HG03175 (cell line): ENCODE results near the gene SRD5A1.
A peak's percentile ranks its signal among the peaks of the same experiment; 100 is the strongest.

Experiments used
- ATAC-seq: cut with Tn5 transposase; IDR thresholded peaks from one replicate; pipeline ENCODE4 v1.9.1; 2021; ENCODE audit warnings: mild to moderate bottlenecking, moderate library complexity; ENCODE audit not compliant: unreplicated experiment

The SRD5A1 gene, protein sequence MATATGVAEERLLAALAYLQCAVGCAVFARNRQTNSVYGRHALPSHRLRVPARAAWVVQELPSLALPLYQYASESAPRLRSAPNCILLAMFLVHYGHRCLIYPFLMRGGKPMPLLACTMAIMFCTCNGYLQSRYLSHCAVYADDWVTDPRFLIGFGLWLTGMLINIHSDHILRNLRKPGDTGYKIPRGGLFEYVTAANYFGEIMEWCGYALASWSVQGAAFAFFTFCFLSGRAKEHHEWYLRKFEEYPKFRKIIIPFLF

DNA sequence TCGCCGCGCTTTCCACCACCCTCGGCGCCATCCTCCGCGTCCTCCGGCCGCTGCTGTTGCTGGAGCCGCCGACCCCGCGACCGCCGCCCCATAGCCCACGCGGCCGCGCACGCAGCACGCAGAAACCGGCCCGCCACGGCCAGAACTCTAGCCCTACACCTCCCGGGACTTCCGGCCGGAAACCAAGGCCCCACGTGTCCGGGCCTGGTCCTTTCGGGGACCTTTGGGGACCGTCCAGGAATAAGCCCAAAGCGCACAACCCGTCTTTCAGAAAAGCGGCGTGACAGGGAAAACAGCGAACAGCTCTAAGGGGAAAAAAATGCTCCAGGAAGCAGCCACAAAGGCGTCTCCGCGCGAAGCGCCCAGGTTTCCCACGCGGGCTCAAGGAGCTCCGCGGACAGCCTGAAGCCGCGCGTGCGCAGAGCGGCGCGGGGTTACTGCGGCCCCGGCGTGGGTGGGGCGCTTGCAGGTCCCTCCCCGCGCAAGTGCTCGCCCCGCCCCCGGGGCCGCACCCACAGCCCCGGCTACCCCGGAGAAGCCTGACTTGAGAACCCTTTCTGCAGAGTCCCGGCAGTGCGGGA is at the start of gene SRD5A1, which contains the start of gene NSUN2:
TSS of gene SRD5A1 (plus strand) at position 553 of the 581 bp plus-strand sequence. CDS start 137 bp downstream, outside the sequence.
TSS of gene NSUN2 (minus strand) at position 157 of the 581 bp plus-strand sequence. CDS start at position 92, 65 bp downstream.
- ATAC-seq = peak; percentile 89

DNA sequence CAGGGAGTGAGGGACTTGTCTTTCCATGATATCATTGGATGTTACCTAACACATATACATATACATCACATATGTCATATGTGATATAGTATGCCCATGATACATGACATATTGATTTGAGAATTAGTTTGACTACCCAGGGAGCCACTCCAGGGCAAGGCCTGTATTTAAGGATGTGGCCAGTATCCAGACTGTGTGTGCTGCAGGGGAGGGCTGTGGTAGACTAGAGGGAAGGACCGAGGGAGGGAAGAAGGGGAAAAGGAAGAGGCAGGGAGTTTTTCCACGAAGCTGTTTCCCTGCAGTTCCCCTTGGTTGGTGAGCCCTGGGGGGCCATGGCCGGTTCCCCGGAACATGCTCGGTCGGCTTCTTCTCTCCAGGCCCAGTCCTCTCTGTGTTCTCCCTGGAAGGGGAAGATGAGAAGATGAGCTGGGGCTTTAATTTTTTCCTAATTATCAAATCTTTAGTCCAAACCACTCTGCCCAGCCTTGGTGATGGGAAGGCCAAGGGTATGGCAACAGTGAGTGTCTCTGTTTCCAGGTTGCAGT is 49.1 kb upstream of the SRD5A1 start:
- no peak for ATAC-seq

DNA sequence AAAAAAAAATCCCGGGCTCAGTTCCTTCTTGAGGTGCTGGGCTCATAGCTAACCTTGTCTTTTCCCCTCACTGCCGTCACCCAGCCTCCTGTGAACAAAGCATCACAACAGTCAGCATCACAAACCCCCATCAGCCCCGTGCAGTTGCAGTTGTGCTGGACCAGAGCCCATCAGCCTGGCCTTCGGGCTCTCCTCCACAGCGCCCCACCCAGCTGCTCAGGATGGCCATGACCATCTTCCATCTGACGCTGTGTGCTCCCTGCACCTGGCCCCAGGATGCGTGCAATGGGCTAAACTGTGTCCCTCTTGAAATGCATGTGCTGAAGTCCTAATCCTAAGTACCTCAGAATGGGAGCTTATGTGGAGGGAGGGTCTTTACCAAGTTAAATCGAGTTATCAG is 48.5 kb upstream of the SRD5A1 start:
- ATAC-seq = no peak

DNA sequence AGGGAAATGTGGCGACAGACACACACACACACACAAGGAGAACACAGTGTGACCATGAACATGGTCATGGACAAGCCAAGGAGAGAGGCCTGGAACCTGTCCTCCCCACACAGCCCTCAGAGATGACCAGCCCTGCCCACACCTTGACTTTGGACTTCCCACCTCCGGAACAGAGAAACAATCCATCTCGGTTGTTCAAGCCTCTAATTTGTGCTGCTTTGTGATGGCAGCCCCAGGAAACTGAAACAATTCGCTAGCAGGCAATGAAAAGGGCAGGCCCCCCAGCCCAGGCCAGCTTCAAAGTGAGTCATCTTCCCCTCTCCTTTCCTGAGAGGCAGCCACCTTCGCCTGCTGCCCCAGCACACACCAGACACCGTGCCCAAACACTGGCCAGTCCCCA is 48.1 kb upstream of the SRD5A1 start:
- ATAC-seq = no peak

DNA sequence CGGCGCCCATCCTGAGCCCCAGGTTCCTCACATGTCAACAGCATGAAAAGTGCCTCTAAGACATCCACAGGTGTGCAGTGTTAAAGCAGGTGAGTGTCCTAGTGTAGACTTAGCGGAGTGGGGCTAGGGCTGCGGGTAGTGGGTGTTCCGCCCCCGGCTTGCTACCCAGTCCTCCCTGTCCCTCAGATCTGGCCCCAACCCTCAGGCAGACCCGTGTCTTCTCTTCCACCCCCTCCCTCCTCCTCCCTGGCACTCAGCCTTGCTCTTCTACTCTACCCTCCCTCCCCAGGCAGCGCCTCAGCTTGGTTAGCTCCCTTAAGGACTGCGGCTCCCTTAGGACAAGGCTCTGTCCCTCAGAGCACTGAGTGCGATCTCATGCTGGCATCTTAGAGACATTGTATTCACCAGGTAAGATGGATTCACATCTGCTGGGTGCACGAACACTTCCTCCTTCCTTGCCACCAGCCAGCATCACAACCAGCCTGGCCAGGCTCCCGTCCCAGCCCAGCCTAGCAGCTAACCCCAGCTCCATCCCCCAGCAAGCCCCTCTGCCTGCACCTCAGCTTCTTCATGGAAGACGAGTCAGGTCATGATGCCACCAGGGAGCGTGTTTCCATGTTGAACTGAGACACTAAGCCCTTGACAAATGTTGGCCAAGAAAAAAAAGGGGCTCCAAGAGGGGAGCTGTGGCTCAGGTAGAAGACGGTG is 47.1 kb upstream of the SRD5A1 start:
- ATAC-seq = no peak

DNA sequence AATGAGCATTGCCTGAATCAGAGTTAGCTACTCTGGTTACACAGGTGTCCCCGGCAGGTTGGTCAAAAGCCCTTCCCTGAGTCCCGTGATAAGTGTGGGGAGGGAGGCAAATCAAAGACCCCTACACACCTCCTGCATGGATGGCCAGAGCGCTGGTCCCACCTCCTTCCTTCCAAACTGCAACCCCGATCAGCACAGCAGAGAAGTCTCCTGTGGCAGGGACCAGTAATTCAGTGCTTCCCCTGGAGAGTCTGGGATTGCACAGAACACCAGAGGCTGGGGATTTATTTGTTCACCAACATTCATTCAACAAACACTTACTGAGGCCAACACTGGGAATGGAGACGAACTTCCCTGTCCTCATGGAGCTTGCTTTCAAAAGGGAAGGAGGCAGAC is 46.6 kb upstream of the SRD5A1 start:
- no peak for ATAC-seq

DNA sequence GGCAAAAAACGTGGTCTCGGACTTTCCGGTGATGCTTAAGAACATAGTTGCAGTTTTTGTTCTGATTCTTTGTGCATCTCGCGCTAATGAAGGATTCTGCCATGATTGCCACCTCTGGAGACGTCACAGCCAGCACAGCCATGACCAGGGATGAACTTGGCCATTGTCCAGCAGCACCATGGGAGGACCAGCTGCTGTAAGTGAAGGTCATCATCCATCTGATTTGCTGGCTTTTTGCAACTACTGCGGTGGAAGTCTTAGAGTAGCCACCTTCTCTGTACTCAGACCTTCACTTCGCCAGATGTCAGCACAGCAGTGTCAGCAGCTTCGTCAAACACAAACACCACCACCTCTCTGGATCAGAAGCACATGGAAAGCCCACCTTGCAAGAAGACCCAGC is 46.1 kb upstream of the SRD5A1 start:
- ATAC-seq = no peak

DNA sequence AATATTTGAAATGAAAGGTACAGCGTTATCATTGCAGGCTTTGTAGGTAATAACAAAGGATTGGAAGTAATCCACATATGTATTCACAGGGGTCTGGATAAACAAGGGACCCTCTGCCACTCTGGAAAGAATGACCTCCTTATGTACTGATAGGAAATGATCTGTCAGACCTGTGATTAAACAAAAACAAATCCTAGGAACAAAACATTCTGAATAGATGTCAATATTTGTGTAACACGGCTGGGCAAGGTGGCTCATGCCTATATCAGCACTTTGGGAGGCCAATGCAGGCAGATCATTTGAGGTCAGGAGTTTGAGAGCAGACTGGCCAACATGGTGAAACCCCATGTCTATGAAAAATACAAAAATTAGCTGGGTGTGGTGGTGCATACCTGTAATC is 42.7 kb upstream of the SRD5A1 start:
- no peak for ATAC-seq

DNA sequence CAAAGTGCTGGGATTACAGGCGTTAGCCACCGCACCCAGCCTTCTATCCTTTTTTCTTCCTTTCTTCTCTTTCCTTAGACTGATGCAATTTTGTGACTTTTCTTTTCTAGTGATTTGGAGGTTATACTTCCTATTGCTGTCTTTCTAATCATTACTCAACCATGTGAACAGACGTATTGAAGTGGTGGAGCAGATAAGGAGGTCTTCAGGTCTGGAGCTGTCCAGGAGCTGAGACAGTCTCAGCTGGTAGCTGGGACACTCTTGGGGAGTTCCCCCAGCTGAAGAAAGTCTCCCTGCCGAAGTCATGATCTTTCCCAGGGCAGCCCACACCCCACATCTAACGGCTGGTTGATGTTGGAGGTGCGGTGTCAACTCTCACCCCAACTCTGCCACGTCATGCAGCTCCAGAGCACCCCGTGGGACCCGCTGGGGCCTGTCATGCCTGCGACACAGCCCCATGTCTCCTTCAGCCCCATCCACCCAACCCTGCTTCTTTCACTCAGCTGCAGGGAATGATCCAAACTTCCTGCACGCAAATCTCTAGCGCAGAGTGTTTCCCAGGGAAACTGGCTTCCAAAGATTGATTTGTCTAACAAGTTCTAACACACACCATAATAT is 41.5 kb upstream of the SRD5A1 start:
- ATAC-seq = no peak

DNA sequence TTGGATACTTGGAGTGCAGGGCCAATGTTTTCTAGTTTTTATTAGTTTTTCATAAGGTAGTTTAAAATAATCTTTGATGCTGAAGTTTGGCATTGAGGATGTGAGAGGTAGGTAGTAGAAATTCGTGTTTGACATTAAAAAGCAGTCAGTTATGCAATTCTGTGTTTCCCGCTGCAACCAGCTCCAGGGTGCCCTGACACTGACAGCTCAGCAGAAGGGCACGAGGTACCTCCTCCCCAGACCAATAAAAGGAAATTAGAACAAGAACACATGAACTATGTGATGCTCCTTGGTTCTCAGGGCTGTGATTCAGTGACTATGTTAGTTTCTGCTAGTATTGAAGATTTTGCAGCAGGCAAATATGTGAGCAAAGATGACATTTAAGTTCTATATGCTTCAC is 40.6 kb upstream of the SRD5A1 start:
- ATAC-seq = no peak

DNA sequence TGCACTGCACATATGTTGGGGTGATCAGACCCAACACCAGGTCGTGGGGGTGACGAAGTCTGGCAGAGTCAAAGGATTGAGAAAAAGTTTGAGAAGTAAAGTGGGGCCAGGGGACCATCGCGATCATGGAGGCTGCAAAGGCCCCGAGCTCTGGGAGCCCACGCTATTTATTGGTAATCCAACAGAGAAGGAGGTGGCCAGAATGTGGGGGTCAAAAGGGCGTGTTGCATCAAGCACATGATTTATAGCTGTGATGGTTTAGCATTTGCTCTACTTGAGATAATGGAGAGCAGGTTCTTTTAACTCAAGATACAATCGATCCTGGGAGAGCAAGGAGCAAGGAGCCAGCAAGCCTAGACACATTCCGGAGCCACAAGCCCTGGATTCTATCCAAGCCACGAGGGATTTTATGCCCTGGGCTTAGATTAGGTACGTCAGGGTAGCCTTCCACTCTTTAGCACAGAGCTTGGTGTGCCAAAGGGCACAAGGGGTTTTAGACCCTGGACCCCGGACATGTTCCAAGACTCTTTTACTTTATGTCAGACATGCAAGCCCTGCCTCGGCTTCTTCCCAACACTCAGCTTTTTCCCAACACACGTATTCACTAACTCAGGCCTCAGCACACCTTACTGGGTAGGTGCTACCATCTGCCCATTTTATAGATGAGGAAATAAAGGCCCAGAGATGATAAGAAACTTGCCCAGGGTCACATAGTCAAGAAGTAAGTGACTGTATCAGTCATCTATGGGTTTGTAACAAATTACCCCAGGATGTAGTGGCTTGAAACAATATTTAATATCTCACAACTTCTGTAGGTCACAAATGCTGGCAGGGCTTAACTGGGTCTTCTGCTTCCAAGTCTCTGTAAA is 39.9 kb upstream of the SRD5A1 start:
- ATAC-seq = no peak

DNA sequence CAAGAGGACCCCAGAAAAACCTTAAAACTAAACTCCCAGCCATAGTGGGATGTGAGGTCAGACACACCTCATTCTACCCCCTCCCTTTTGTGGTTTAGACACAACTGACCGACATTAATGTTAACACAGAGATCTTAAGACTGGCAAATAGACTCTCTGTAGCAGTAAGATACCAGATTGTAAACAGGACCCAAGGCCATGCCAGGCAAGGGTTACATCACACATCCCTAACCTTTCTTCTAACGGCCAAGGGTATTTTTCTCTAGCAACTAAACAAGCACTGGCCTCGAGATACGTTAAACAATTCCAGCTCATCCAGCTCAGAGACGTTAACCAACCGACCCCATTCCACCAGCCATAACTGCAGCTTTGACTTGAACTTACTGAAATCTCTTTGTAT is 39.2 kb upstream of the SRD5A1 start:
- no peak for ATAC-seq

DNA sequence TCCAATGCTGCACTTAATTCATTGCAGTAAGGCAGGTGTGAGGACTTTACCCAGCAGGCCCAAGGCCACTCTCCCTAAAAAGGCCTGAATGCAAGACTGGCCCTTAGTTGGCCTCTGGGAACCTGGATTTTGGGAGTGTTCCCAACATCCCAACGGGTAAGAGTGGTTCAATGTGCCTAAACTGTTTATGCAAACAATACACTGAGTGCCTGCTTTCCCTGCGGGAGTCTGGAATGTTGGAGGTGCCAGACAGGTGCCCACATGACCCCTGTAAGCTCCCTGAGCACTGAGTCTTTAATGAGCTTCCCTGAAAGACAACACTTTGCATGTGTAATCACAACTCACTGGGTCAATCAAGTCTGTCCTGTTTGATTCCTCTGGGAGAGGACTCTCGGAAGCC is 37.8 kb upstream of the SRD5A1 start:
- ATAC-seq = no peak

DNA sequence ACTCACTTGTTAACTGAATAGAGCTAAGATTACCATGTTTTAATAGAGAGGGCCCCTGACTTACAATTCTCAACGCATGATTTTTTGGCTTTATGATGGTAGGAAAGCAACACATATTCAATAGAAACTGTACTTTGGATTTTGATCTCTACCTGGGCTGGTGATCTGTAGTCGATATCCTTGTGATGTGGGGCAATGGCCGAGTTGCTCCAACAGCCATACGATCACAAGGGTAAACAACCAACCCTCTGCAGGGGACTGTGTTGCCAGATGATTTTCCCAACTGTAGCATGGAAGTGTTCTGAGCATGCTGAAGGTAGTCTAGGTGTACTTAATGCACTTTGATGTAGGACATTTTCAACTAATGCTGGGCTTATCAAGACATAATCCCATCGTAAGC is 36.9 kb upstream of the SRD5A1 start:
- ATAC-seq = no peak

DNA sequence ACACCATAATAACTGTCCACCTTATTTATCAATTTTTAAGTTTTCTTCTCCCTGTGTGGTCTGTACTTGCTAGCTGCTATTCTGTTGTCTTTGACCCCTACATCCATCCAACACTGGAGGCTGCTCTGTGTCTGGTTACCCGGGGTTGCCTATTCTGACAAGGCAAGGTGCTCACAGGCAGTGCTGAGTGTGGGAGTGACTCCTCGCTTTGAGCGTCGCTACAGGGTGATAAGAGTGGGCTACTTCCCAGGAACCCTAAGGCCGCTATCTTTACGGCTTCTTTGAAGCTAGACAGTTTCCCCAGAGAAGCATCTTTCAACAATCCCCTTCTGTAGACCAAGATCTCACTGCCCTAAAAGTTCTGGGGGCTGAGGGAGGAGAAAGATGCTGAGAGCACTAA is 35.7 kb upstream of the SRD5A1 start:
- no peak for ATAC-seq

DNA sequence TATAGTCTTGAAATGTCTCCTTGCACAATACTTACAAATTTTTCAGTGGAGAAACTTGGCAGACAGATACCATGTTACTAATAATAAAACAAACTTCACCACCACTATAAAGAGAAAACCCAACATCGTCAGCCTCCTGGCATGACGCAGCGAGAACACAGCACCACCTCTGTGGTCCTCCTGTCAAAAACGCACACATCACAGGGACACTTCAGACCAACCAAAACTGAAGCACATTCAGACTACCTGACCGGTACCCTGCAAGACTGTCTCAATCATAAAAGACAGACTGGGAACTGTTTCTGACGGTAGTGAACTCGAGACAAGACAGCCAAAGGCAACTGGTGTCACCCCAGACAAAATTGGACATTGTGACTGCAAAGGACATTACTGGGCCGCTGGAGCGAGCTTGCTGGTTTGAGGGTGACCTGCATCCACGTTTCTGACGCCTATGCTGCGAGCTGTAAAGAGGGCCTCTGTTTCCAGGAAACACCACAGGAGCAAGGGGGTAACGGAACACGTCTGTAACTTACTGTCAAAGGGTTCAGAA is 34.8 kb upstream of the SRD5A1 start:
- no peak for ATAC-seq

DNA sequence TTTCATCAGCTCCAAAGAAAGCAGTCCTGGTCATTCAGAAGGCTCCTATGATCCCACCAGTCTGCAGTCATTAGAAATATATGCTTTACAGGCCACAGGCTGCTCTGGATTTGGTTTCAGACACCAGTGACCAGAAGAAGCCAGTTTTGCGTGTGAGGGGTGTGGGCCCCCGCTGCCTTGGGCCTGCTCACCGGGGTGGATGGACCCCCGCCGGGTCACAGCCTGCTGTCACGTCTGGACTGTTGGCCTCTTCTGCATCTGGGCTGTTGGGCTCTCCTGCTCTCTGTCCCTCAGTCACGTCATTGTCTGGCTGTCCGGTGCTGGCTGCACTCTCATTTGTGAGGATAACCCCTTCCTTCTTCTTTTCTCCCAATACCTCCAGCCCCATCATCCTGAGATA is 33.5 kb upstream of the SRD5A1 start:
- ATAC-seq = no peak

DNA sequence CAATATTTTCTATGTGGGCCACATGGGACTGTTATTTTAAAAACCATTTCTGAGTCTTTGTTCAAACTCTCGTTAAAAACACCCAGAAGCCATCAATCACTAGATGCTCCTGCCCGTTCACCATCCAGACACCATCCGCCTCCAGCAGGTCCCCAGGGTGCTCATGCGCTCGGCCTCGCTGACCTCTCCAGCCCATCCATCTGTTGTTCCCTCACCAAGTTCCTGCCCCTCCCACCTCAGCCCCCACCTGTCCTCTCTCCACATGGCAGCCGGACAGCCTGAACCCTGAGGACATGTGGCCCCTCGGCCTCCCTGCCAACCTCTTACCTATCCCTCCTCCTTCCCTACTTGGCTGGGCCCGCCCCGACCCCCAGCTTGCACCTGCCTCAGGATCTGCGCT is 32.0 kb upstream of the SRD5A1 start:
- no peak for ATAC-seq

DNA sequence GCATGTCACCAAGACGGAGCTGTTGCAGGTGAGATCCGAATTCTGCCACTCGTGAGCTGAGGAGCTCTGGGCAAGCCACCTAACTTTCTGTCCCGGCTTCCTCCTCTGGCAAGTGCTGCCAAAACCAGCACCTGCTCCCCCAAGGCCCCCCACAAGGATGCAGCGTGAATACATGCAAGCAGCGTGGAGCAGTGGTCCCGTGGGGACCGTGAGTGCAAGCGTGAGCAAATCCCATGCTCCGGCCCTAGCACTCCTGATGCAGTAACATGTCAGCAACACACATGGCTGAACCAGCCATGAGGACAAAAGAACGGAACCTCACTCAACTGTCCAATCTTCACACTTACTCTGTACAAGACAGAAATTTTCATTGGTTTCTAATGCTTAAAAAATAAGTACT is 31.4 kb upstream of the SRD5A1 start:
- no peak for ATAC-seq

DNA sequence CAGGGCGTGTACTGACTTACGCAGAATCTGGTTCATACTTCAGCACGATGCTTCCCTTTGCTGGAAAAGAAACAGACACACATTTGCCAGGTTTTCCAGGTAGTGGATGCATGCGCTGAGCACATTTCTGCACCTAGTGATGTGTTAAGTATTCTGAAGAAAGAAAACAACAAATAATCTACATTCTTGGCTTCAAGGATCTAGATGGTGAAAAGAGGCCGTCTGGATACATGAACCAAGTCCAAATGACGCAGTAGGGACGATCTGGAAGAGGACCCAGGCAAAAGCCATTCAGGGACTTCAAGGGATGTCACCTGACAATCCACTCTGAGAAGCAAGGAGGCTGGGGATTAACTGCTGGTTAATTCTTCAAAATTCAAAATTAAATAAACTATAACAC is 30.8 kb upstream of the SRD5A1 start:
- ATAC-seq = no peak
